Dermis microvascular lymphatic vessel endothelial cell (primary cell): ENCODE results near the gene AKAP13. TPM values are rescaled to one million over a fixed set of nuclear protein-coding genes. Genes with fewer than 3 reads are reported as not detected.

Experiments used
- DNase-seq, 2 donors: peaks; one replicate each; pipeline versions ENCODE4 v3.0.0 to v3.0.0-alpha.2; 2010; ENCODE audit warnings: low read depth in 2 of 2
- total RNA-seq: library from RNA; depleted of rRNA; stranded (reverse); fragments of >200 nt; gene quantifications from 2 replicates; pipeline ENCODE4 v1.2.1, GENCODE V29; 2014

Gene AKAP13
- total RNA-seq, 1 donor from 2014 or later = 54.7 TPM

DNA sequence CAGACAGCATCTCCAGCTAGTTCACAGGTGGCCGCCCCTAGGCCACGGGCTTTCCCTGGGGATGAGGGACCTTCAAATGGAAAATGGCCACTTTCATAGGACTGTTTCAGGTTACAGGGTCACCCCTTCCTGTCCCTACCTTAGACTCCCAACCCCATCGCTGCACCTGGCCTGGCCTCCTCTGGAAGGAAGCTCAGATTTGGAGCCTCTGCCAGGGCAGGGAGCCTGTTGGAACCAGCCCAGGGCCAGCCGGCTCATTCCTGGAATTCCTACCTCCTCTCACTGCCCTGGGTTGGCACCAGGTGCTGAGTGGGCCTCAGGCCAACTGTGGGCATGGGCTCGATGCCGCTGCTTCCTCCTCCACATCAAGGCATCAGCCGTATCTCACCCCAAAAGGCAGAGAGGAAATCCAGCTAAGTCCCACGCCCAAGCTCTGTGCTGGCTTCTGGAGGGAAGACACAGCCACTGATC is 372.1 kb downstream of the AKAP13 start:
- no peak for DNase-seq

DNA sequence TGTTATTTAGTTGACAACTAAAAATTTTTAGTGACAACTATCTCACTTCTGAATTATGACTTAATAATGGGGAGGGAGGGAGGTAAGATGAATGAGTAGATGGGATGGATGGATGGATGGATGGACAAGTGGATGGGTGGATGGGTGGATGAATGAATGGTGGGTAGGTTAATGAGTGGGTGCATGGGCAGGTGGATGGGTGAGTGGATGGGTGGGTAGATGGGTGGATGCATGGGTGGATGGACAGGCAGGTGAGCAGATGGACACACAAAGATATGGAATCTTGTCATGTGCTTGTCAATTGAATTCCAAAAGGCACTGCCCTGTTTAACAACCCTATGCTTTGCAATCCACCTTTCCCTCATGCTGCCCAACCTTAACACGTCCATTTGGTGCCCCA is 372.9 kb downstream of the AKAP13 start:
- DNase-seq = no peak

DNA sequence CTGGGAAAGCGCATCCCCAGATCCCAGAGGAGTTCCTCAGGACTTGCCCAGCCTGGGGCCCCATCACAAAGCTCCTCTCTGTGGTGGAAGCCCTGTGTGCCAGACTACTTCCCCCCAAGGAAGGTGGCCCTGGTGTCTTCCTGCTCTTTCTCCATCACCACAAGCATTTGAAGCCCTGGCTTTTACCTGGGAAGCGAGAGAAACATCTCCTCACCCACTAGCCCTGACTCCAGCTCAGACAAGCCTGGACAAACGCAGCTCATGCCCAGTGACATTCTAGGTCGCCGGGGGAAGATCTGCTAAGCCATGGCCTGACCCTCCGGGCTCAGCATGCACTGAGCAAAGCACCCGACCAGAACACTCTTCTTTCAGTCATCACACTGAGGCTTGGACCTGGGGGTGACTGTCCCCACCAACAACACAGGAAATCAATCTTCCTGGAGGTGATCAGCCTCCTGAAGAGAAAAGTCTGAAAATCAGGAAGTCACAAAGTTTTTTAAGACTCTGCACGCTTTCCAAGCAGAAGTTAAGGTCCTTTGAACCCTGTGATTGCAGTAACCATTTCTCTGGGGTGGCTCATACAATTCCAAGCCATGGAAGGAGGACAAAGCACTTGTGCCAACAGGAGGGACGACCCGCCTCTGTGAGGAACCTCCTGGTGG is 373.5 kb downstream of the AKAP13 start:
- DNase-seq = no peak

DNA sequence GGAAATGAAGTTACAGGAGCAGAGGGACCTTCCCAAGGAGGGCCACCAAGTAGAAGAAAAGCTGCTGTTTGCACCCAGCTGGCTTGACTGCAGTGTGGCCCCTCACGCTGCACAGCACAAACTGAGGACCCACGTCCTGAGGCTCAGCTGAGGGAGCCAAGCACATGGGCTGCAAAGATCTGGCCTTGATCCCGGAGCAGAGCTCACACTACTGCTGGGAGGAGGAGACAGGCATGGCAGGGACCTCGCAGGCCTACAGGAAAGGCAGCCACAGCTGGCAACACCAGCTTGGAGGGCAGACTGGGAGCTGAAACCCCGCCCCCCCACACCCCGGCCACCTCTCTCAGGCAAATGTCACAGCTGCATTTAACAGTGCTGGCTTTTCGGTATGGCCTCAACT is 374.6 kb downstream of the AKAP13 start:
- DNase-seq = no peak

DNA sequence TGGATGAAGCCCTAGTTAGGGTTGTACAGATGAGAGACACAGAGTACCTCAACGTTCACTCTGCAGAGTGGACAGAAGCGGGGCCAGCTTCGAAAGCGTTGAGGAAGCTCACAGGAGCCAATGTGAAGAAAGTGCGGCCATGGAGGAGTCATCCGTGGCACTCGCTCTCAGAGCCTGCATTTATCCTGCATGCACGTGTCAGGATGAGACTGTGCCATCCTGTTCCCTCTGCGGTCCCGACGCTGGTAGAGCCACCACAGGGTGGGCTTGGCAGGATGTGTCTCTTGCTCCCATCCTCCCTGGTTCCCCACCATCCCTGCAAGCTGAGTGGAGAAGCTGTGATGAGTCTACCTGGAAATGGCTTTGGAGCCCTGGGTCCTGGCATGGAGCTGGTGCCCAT is 375.1 kb downstream of the AKAP13 start:
- no peak for DNase-seq

DNA sequence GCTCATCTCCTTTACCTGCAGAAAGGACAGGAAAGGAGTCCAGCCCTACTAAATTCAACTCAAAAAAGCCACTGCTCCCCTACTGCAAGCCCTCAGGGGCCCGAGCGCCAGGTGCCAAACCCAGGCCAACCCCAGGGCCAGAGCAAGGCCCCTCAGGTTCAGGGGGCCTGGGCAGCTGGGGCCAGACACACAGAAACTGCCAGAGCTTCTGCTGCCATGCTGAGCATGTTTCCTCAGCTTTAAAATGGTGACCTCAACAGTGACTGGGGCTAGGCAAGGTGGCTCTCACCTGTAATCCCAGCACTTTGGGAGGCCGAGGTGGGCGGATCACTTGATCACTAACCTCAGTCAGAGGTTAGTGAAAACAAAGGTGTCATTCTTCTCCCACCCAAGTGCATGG is 375.5 kb downstream of the AKAP13 start:
- DNase-seq = no peak

DNA sequence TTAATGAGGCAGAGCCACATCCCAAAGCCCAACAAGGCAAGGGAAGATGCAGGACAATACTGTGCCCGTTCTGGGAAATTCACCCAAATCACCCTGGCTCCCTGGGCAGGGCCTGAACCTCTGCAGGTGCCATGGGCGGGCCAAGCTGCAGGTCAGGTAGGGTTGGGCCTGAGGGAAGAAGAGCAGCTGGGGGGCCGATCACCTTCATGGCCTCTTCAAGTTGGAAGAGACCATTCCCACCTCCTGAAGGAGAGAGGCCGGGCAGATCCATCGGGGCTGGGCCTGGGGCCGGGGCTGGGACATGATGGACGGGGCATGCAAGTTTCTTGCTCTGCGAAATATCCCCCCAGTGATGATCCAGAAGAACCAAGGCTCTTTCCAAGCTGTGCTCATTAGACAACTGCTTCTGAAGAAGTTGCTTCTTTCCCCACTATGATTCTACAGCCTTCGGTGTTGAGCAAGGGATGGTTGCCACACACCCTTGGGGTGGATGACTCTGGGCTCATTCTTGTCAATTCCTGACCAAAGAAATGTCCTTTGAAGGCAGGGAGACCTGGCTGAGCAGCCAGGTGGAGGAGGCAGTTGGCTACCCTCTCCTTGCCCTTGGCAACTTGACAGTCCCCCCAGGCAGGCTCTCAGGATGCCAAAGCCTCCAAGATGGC is 376.1 kb downstream of the AKAP13 start:
- no peak for DNase-seq

DNA sequence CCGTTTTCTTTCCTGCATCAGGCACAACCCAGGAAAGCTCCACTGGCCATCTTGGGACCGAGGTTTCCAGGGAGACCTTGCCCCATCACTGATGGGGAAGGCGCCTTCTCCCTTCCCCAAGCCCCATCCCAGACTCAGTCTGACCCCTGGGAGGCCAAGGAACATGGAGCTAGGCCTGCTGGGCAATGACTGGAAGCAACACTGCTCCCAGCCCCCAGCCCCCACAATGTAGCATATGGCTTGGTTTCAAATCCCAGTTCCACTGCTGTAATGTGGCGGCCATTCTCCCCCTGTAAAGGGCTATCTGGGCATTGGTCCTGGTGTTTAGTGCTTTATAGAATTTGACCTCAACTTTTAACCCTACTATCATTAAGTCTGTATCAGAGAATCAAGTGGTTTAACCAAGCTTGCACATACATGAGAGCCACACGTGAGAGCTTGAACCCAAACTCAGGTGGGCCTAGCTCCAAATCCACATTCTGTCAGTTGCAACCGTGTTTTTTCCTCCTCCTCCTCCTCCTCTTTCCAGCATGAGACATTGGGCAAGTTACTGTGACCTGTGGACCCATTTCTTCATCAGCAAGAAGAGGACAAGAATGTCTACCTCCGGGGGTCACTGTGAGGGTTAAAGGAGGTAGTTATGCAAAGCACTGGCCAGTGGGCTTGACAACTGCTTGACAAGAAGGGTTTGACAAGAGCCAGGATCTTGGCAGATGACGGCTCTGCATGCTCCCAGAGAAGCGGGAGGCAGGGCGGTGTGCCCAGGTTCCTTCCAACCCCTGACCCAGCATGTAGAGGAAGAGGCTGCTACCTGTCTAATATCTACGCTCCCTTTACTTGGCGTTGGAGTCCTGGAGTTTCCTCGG is 376.9 kb downstream of the AKAP13 start:
- no peak for DNase-seq

DNA sequence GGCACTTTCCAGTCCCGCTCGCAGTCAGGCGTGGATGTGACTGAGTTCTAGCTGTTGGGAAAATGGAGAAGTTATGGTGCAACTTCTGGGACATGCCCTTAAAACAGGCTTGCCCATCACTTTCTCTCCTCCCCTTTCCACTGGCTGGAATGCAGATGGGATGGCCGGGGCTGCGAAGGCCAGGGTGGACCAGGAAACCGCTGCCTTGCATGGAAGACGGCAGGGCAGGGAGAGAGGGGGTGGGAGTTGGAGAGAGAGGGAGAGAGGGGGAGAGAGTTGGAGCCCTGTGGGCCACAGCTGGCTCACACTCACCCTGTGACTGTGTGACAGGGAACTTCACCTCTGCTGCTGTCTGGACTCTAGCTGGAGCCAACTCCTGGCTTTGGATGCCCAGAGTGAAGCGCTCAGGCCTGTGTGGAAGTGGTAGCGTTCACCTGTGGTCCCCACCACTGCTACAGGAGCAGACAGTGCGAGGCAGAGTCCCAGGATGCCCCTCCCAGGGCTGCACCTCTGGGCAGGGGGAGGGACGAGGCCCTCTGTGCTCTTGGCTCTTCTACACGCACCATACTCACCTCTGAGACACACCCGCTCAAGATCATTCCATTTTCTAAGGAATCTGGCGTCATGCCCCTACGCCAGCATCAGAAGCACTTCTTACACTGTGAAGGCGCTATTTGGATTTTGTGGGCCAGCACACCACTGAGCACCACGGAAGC is 377.7 kb downstream of the AKAP13 start:
- no peak for DNase-seq

DNA sequence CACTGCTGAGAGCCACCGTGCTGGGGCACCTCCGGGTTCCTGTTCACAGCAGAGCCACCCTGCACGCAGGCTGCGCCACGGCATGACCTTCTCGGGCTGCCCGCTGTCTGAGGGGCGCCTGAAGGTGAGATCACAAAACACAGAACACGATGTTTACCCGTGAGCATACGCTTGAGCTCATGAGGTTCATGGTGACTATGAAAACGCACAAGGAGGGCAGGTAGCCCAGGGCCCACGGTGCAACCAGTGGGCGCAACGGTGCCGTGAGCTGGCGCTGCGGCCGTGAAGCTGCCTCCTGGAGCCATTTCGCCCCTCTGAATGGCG is 378.2 kb downstream of the AKAP13 start:
- no peak for DNase-seq

DNA sequence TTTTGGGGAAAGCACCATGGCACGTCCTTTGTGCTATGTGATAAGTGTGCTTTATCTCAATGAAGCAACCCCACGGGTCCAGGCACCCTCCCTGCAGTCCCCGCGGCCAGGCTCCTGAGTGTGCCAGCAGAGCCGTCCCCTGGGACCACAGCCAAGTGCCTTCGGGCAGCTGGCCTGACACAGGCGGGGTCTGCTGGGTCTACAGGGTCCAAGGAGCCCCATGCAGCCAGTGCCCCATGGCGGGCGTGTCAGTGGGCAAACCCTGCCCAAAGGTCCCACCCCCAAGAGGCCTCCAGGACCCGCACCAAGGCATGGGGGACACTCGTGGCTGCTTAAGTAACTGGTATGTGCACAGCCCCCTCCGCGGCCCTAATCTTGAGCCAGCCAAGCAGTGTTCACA is 379.0 kb downstream of the AKAP13 start:
- DNase-seq = no peak

DNA sequence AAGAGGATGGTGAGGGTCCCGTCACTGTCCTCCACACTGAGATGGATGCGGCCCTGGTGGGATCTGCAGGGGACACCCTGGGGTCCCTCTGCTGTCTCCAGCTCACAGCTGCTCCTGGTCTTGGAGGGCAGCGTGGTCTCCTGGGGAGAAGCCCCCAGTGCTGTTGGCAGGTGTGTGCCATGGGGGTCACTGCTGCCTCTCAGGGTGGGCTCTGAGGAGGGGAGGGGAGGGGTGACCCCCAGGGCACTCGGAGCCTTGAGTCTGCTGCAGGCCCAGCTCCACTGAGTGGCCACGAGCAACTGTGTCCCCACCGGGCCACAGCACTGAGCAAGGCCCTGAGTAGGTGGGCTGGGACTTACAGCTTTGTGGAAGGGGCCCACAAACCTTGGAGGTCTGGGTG is 379.6 kb downstream of the AKAP13 start:
- DNase-seq = no peak

DNA sequence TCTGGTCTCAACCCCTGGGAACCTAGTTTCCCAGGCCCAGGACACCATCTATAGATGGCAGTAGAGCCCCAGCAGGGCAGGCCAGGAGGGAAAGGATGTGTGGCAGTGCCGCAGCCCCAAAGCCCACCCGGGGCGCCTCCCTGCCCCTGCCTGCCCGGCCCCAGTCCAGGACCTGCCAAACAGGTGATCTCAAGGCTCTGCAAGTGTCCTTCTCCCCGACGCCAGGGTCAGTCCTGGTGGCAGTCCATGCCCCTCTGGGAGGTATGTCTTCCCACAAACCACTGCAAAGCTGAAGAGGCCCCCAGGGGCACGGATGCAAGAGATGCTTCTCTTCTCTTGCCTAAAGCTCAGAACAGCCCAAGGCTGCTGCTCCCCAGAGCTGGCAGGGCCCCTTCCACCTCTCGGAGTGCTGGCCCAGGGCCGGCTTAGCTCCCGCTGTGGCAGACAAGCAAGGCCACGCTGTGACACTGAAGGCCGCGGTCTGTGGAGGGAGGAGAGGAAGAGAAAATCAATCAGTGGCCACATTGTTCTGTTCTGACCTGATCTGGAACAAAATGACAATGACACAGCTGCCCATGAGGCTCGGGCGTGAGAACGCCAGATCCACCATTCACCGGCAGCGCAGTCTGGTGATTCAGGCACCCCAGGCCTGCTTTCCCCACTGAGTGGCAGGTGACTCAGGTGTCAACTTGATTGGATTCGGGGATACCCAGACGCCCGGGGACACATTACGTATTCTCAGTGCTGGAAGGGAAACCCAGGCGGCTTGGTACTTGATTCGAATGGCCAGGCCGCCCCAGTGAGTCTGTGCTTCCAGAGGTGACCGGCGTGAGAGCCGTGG is 380.3 kb downstream of the AKAP13 start:
- no peak for DNase-seq

DNA sequence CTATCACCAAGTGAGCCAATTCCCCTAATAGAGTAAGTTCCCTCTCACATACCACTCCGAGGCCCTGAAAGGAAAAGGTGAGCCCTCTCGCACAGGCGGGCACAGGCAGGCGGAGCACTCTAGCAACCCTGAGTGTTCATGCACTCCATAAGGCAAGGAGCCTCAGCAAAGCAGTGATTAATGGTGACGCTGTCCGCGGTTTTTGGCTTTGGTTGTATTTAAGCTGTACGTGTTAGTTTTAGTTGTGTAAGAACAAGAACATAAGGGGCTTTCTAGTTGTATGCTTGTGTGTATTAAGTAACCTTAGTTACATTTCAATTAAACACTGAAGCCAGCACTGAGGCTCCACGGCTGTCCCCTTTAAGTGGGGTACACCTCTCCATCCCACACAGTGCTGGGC is 381.2 kb downstream of the AKAP13 start:
- no peak for DNase-seq

DNA sequence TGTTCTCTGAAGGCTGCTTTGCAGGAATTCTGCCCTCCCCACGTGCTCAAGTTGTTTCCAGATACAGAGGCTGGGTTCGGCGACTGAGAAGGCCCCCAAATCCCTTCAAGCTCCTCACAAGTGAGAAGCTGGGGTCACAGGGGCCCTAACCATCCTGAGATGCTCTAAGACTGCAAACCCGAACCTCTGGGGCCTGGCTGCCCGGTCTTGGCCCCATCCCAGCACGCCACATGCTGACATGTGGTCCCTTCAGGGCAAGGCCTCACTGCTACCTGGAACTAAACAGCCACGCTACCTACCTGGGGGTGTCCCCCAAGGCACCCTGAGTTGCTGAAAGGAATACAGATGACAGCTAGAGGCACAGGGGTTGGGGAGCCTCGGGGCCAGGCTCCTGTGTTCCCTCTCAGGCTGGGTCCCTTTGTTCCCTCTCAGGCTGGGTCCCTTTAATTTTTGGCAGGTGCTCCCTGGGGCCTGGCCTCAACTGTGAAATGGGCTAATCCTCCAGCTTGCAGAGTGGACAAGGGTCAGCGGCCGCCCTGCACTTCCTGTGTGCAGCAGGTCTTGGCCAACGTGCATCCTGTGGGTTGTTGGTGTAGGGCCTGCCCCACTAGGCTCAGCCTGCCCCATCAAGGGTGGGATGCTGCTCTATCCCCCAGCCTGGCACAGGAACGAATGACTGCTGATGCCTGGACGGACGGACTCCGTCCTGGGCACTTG is 381.8 kb downstream of the AKAP13 start:
- no peak for DNase-seq

DNA sequence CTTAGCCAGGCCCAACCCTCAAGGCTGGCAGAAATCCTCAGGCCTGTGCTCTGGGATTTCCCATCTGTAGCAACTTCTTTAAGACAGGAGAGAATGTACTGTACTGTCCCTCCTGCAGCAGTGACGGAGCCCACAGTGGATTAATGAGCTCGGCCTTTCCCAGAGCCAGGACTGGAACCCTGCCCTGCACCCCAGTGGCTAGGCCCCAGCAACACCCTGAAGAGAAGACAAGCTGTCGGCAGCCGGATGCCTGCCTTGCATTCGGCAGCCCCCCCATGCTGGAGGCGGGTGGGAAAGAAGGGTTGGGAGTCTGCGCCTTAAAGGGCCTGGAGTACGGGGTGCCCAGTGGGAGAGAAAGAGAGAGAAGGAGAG is 382.3 kb downstream of the AKAP13 start:
- no peak for DNase-seq

DNA sequence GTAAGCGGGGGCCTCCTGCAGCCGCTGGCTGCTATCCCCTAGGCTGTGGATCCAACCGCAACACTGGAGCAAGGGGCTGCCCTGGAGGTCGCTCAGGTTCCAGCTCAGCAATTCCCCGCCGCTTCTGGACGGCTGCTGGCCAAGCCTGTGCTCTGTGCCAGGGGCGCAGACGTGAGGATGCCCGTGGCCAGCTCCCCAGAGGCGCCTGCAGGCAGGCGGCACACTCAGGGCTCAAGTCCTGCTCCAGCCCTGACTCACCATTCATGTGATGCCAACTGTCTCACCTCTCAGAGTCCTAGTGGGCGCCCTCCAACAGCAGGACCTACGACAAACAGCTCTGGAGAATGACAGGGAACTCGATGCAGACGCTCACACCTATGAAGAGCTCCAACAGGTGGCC is 382.8 kb downstream of the AKAP13 start:
- no peak for DNase-seq

DNA sequence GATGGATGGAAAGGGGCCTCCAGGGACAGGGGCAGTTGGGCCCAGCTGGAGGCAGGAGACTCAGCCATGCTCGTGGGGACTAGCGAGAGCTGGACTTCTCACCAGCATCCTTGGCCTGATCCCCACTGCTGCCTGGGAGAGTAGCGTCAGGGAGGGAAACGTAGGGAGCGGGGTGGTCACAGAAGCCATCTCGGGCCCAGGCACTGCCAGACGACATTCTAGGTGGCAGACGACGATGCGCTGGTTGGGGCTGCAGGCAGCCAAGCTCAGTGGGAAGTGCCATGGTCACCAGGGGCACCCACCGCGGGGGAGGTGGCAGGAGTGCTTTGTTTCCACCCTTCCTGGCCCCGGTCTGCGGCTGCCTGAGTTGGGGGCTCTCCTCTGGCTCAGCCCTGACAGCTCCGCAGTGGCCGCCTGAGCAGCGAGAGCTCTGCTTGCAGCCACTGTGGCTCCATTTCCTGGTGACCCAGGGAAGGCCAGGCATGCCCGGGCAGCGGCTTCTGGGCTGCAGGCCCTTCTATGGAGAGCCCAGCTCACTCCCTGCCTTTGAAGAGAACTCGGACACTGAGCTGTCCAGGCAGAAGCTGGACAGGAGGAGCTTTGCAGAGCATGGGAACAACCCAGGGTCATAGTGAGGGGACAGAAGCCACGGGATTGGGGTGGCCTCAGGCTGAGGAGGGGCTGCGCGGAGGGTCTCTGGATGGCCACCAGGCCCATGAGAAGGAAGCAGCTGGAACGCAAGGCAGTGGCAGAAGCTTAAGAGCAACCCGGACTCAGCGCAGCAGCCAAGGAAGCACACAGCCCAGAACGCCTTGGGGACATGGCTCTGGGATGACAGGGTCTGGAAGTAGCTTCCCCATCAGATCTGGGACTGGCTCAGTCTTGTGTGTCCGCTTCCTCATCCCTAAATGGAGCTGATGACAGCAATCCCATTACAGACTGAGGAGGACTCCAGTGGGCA is 383.6 kb downstream of the AKAP13 start:
- DNase-seq = peak in 1 of 2 donors; percentile 17

DNA sequence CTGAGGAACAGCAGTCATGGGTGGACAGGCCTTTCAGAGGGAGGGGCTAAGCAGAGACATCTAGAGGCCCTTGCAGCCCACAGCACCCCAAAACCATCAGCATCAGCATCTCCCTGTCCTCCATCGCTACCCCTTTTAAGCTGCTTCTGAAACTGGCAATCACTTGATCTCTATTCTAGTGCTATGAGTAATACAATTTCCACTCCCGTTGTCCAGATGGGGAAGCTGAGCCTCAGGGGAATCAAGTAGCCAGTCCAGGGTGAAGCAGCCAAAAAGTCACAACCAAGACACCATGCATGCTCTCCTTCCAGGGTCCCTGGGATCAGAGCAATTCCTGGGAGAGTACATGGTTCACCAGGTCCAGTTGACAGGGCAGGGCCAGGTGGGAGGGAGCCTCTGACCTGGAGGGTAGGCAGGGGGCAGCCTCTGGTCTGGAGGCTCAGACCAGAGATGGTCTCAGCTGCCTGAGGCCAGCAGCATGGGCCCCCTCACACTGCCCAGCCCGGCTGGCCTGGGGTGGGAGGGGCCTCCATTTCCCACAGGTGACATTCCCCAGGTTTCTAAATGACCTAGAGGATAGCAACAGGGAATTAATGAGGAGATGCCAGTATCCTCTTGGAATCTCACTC is 384.4 kb downstream of the AKAP13 start:
- DNase-seq = peak in 1 of 2 donors; percentile 25
